Breast epithelium (tissue), 4 donors: ENCODE data around the gene GPR35. TPM values are rescaled to one million over a fixed set of nuclear protein-coding genes. Genes with fewer than 3 reads are reported as not detected.

Experiments used
- DNase-seq, 2 donors: peaks; one replicate each; pipeline ENCODE4 v3.0.0-alpha.2; 2019; ENCODE audit warnings: low spot score in 2 of 2
- H3K27ac ChIP-seq, 2 donors: fragments of 200-600 bp; sonication (generic) in 1 of 2; one replicate each; pipeline ENCODE4 v1.5.1; 2016 to 2019; ENCODE audit warnings: mild to moderate bottlenecking in 1 of 2
- H3K27me3 ChIP-seq, 2 donors: fragments of 200-600 bp; sonication (generic) in 1 of 2; one replicate each; pipeline versions ENCODE4 v1.5.1 to v1.6.0; 2017 to 2019; ENCODE audit warnings: control low read depth in 1 of 2, mild to moderate bottlenecking in 1 of 2
- H3K36me3 ChIP-seq: fragments of 200-600 bp; one replicate; pipeline ENCODE4 v1.5.1; 2019
- H3K4me1 ChIP-seq, 2 donors: fragments of 200-600 bp; sonication (generic); one replicate each; pipeline ENCODE4 v1.5.1; 2016 to 2019; ENCODE audit warnings: control low read depth in 1 of 2
- H3K4me3 ChIP-seq, 3 donors: fragments of 200-600 bp; sonication (generic); 1 replicate in 2 of 3; 2 replicates in 1 of 3; pipeline ENCODE4 v1.5.1; 2016 to 2019; ENCODE audit warnings: mild to moderate bottlenecking in 3 of 3, moderate library complexity in 2 of 3
- H3K9me3 ChIP-seq, 2 donors: fragments of 200-600 bp; sonication (generic) in 1 of 2; one replicate each; pipeline ENCODE4 v1.5.1; 2016 to 2019; ENCODE audit warnings: control low read depth in 1 of 2
- POLR2A ChIP-seq: fragments of 450-650 bp; IDR thresholded peaks from one replicate; pipeline ENCODE4 v1.6.1; 2016; ENCODE audit warnings: antibody characterized with exemption, mild to moderate bottlenecking, moderate library complexity
- POLR2AphosphoS5 ChIP-seq, 3 donors: sonication (generic); formaldehyde crosslinking; IDR thresholded peaks; one replicate each; pipeline ENCODE4 v1.6.1; 2017; ENCODE audit warnings: antibody characterized with exemption in 3 of 3
- intact Hi-C: fragments of 100-400 bp; cut with DNase I; formaldehyde crosslinking; loops from one replicate; pipeline ENCODE4 v1.15.1; 2023; ENCODE audit warnings: low total_unique reads
- total RNA-seq, 3 donors: library from RNA; depleted of rRNA; stranded (reverse); fragments of >200 nt; gene quantifications; one replicate each; pipeline ENCODE4 v1.1.0, GENCODE V29; 2016
- TF ChIP-seq, protein P1 (sequence below), 3 donors: fragments of 450-650 bp; IDR thresholded peaks; one replicate each; pipeline ENCODE4 v1.5.1; 2016 to 2017; ENCODE audit warnings: antibody characterized with exemption in 3 of 3, mild to moderate bottlenecking in 3 of 3, moderate library complexity in 3 of 3

GPR35 gene, protein sequence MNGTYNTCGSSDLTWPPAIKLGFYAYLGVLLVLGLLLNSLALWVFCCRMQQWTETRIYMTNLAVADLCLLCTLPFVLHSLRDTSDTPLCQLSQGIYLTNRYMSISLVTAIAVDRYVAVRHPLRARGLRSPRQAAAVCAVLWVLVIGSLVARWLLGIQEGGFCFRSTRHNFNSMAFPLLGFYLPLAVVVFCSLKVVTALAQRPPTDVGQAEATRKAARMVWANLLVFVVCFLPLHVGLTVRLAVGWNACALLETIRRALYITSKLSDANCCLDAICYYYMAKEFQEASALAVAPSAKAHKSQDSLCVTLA
- total RNA-seq, result 1 to 10 TPM; 1.6 to 4.7 (median 2.6) TPM

DNA sequence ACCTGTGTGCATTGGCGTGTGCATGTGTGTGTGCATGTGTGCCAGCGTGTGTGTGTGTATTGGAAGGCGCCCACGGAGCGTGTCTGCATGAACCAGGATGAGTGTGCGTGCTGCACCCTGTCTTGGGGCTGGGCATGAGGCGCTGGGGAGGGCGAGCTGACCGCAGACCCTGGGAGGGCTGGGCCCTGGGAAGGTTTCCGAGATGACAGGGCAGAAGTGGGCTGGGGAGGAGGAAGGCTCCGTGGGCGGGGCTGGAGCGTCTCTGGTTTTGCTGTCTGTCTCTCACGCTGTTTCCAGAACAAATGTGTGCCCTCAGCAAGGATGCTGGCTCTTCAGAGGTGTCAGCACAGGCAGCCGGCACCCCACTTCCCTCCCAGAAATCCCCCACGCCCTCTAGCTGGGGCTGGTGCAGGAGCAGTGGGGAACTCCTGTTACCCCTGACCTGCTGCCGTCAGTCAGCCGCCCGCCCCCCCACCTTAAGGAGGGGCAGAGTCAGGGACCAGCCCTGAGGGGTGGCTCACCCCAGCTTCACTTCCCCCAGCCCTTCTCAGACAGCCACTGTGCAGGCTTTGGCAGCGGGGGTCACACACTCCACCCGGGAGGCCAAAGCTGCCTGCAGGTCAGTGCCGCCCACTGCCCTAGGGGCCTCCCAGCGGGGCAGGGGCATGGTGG lies at the start of gene GPR35:
Gene GPR35, plus strand, starts transcription at position 531 of the 672 bp plus-strand sequence. CDS start 4,473 bp downstream, outside the sequence.
- H3K4me1 ChIP-seq, result no peaks in the 10 kb centered on the region
- TF ChIP-seq POLR2AphosphoS5 (IDR thresholded peaks at IDR 0.05) (no peak), POLR2A (no peak)
- TF ChIP-seq, protein P1, sequence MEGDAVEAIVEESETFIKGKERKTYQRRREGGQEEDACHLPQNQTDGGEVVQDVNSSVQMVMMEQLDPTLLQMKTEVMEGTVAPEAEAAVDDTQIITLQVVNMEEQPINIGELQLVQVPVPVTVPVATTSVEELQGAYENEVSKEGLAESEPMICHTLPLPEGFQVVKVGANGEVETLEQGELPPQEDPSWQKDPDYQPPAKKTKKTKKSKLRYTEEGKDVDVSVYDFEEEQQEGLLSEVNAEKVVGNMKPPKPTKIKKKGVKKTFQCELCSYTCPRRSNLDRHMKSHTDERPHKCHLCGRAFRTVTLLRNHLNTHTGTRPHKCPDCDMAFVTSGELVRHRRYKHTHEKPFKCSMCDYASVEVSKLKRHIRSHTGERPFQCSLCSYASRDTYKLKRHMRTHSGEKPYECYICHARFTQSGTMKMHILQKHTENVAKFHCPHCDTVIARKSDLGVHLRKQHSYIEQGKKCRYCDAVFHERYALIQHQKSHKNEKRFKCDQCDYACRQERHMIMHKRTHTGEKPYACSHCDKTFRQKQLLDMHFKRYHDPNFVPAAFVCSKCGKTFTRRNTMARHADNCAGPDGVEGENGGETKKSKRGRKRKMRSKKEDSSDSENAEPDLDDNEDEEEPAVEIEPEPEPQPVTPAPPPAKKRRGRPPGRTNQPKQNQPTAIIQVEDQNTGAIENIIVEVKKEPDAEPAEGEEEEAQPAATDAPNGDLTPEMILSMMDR (IDR thresholded peaks at IDR 0.05), result no peak
- DNase-seq, result peak in 1 of 2 donors; percentile 49
- H3K9me3 ChIP-seq, result no peaks in the 10 kb centered on the region
- intact Hi-C loops, result no loop called here
- H3K27ac ChIP-seq, result no peak within 1 kb of the TSS
- no peak within 1 kb of the TSS for H3K4me3 ChIP-seq
- no peaks in the 10 kb centered on the region for H3K27me3 ChIP-seq
- H3K36me3 ChIP-seq, result no peaks in the 10 kb centered on the region

DNA sequence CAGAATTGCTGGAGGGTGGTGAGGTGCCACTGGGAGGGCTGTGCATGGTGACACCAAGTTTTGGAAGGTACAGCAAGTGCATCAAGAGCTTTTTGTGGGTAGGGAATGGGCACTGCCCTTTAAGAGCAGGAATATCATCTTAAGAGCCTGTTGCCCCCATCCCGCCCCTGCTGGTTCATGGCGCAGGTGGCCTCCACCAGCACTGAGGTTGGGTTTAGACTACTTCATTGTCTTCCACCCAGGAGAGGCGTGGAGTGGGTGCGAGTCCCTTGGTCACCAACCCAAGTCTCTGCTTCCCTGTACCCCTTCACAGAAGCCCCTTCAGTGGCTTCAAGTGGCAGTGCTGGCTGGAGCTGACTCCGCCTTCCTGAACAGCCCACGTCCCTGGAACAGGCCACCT lies 49.2 kb upstream of the GPR35 start:
- DNase-seq, result no peak
- Histone ChIP-seq H3K27me3 (no peaks in the 10 kb centered on the region), H3K9me3 (no peaks in the 10 kb centered on the region), H3K36me3 (no peaks in the 10 kb centered on the region), H3K4me1 (peaks cover 0 to 7% of the 10 kb centered on the region in 2 donors), H3K4me3 (no peak overlapping the region), H3K27ac (no peak overlapping the region)
- TF ChIP-seq, protein P1 (IDR thresholded peaks at IDR 0.05), result no peak
- TF ChIP-seq POLR2A, result no peak
- TF ChIP-seq POLR2AphosphoS5 (IDR thresholded peaks at IDR 0.05), result no peak
- intact Hi-C loops, result no loop called here

DNA sequence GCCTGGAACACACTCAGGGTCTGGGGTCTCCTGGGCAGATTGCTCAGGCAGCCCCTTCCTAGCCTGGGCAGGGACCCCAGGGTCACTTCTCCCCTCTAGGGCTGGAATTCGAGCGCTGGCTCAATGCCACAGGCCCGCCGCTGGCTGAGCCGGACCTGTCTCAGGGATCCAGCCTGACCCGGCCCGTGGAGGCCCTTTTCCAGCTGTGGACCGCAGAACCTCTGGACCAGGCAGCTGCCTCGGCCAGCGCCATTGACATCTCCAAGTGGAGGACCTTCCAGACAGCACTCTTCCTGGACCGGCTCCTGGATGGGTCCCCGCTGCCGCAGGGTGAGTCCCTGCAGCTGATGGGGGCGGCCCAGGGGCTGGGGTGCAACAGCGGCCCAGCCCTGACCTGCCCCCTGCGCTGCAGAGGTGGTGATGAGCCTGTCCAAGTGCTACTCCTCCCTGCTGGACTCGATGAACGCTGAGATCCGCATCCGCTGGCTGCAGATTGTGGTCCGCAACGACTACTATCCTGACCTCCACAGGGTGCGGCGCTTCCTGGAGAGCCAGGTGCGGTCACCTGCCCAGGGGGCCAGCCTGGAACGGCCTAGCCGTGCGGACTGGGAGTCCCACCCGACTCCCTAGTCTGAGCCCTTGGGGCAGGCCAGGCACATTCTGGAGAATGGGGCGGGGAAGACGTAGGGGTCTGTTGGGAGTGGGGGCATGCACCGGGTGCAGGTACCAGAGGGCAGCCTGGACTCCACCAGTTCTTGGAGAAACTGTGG lies 48.7 kb upstream of the GPR35 start:
- H3K9me3 ChIP-seq, result no peaks in the 10 kb centered on the region
- no peak overlapping the region for H3K27ac ChIP-seq
- TF ChIP-seq, protein P1 (IDR thresholded peaks at IDR 0.05), result no peak
- TF ChIP-seq POLR2A, result no peak
- TF ChIP-seq POLR2AphosphoS5 (IDR thresholded peaks at IDR 0.05), result no peak
- intact Hi-C loops, result no loop called here
- no peak overlapping the region for H3K4me3 ChIP-seq
- DNase-seq, result no peak
- H3K36me3 ChIP-seq, result no peaks in the 10 kb centered on the region
- no peaks in the 10 kb centered on the region for H3K27me3 ChIP-seq
- H3K4me1 ChIP-seq, result peaks cover 0 to 7% of the 10 kb centered on the region in 2 donors

DNA sequence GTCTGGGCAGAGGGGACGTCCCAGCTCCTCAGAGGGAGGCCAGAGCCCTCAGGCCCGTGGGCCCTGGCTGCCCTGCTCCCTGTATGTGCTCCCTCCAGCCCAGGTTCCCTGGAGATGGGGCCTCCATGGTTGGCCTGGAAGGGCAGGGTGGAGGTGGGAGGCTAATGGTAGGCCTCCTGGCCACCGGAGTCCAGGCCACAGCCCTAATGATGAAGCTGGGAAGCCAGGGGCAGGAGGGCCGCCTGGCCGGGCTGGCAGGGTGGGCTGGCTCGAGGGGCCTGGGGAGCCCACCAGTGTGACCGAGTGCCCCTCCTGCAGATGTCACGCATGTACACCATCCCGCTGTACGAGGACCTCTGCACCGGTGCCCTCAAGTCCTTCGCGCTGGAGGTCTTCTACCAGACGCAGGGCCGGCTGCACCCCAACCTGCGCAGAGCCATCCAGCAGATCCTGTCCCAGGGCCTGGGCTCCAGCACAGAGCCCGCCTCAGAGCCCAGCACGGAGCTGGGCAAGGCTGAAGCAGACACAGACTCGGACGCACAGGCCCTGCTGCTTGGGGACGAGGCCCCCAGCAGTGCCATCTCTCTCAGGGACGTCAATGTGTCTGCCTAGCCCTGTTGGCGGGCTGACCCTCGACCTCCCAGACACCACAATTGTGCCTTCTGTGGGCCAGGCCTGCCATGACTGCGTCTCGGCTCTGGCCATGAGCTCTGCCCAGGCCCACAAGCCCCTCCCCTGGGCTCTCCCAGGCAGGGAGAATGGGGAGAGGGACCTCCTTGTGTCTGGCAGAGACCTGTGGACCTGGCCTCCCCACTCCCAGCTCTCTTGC lies 47.8 kb upstream of the GPR35 start:
- no peak for DNase-seq
- H3K4me3 ChIP-seq, result no peak overlapping the region
- H3K27me3 ChIP-seq, result no peaks in the 10 kb centered on the region
- H3K4me1 ChIP-seq, result peaks cover 0 to 7% of the 10 kb centered on the region in 2 donors
- intact Hi-C loops, result no loop called here
- TF ChIP-seq, protein P1 (IDR thresholded peaks at IDR 0.05), result no peak
- no peak for TF ChIP-seq POLR2AphosphoS5 (IDR thresholded peaks at IDR 0.05)
- no peak for TF ChIP-seq POLR2A
- H3K27ac ChIP-seq, result no peak overlapping the region
- no peaks in the 10 kb centered on the region for H3K9me3 ChIP-seq
- H3K36me3 ChIP-seq, result no peaks in the 10 kb centered on the region
